Measurements from ENCODE around the gene PGAP3. TPM values are rescaled to one million over a fixed set of nuclear protein-coding genes. Genes with fewer than 3 reads are reported as not detected.

The PGAP3 gene
- total RNA-seq, 1 experiment from 2014 or later, result 20.2 TPM

- Histone ChIP-seq H3K9me3 (ENCODE audit: low read length) (no peaks in the 10 kb centered on the region), H3K79me2 (ENCODE audit: low read length) (no peaks in the 10 kb centered on the region), H4K20me1 (ENCODE audit: insufficient read depth, low read depth, low read length) (no peaks in the 10 kb centered on the region), H3K27ac (ENCODE audit: low read length) (no peak overlapping the region), H3K9me2 (replicated peaks; ENCODE audit: insufficient read depth, low read length) (no peaks in the 10 kb centered on the region), H3K4me2 (ENCODE audit: low read depth, low read length, poor library complexity, severe bottlenecking) (no peak overlapping the region), H3K36me3 (ENCODE audit: insufficient read depth, low read length) (no peaks in the 10 kb centered on the region), H3K4me3 (ENCODE audit: low read length) (no peak overlapping the region), H3K4me1 (ENCODE audit: low read length) (peaks cover 63% of the 10 kb centered on the region), H3K27me3 (ENCODE audit: low read length) (no peaks in the 10 kb centered on the region), H3K9ac (ENCODE audit: low read length) (no peak overlapping the region; the same call in 1 of the 2 replicates), H2AFZ (ENCODE audit: low read length) (no peak overlapping the region)
- DNase-seq, result no peak
Observed at GRCh38 chr17:39678340-39679116, 9.3 kb downstream of the PGAP3 start.

- peak overlapping the region; percentile 37 for H3K9ac ChIP-seq (ENCODE audit: low read length)
- no peak overlapping the region; the same call in 1 of the 2 replicates for H3K27ac ChIP-seq (ENCODE audit: low read length)
- H3K9me3 ChIP-seq (ENCODE audit: low read length), result no peaks in the 10 kb centered on the region
Observed at GRCh38 chr17:39677542-39678339, 10.1 kb downstream of the PGAP3 start.

GRCh38 chr17:39677072-39677471, 10.8 kb downstream of the PGAP3 start:
- no peaks in the 10 kb centered on the region for H3K79me2 ChIP-seq (ENCODE audit: low read length)
- H3K9me3 ChIP-seq (ENCODE audit: low read length), result no peaks in the 10 kb centered on the region
- peak overlapping the region; percentile 50 for H3K4me2 ChIP-seq (ENCODE audit: low read depth, low read length, poor library complexity, severe bottlenecking)
- DNase-seq, result no peak
- H3K36me3 ChIP-seq (ENCODE audit: insufficient read depth, low read length), result no peaks in the 10 kb centered on the region
- no peaks in the 10 kb centered on the region for H3K9me2 ChIP-seq (replicated peaks; ENCODE audit: insufficient read depth, low read length)
- H4K20me1 ChIP-seq (ENCODE audit: insufficient read depth, low read depth, low read length), result no peaks in the 10 kb centered on the region
- H3K27me3 ChIP-seq (ENCODE audit: low read length), result no peaks in the 10 kb centered on the region
- H3K4me1 ChIP-seq (ENCODE audit: low read length), result peaks cover 69% of the 10 kb centered on the region
- H3K27ac ChIP-seq (ENCODE audit: low read length), result no peak overlapping the region; the same call in 1 of the 2 replicates
- peak overlapping the region; percentile 37; the same call in 1 of the 2 replicates for H3K9ac ChIP-seq (ENCODE audit: low read length)
- no peak overlapping the region for H2AFZ ChIP-seq (ENCODE audit: low read length)
- no peak overlapping the region for H3K4me3 ChIP-seq (ENCODE audit: low read length)

More at GRCh38 chr17:39677542-39678339, 10.1 kb downstream of the PGAP3 start:
- Histone ChIP-seq H3K79me2 (ENCODE audit: low read length) (no peaks in the 10 kb centered on the region), H3K4me3 (ENCODE audit: low read length) (no peak overlapping the region), H3K4me2 (ENCODE audit: low read depth, low read length, poor library complexity, severe bottlenecking) (peak overlapping the region; percentile 50), H3K27me3 (ENCODE audit: low read length) (no peaks in the 10 kb centered on the region), H4K20me1 (ENCODE audit: insufficient read depth, low read depth, low read length) (no peaks in the 10 kb centered on the region), H3K36me3 (ENCODE audit: insufficient read depth, low read length) (no peaks in the 10 kb centered on the region), H3K4me1 (ENCODE audit: low read length) (peaks cover 65% of the 10 kb centered on the region), H2AFZ (ENCODE audit: low read length) (no peak overlapping the region), H3K9me2 (replicated peaks; ENCODE audit: insufficient read depth, low read length) (no peaks in the 10 kb centered on the region)
- no peak for DNase-seq

GRCh38 chr17:39676198-39676819, 11.5 kb downstream of the PGAP3 start:
- Histone ChIP-seq H3K9me2 (replicated peaks; ENCODE audit: insufficient read depth, low read length) (no peaks in the 10 kb centered on the region), H4K20me1 (ENCODE audit: insufficient read depth, low read depth, low read length) (no peaks in the 10 kb centered on the region), H3K27ac (ENCODE audit: low read length) (peak overlapping the region; percentile 67), H3K9ac (ENCODE audit: low read length) (peak overlapping the region; percentile 45), H3K4me1 (ENCODE audit: low read length) (peaks cover 73% of the 10 kb centered on the region), H3K79me2 (ENCODE audit: low read length) (no peaks in the 10 kb centered on the region), H3K9me3 (ENCODE audit: low read length) (no peaks in the 10 kb centered on the region), H3K4me3 (ENCODE audit: low read length) (no peak overlapping the region), H3K36me3 (ENCODE audit: insufficient read depth, low read length) (no peaks in the 10 kb centered on the region), H2AFZ (ENCODE audit: low read length) (no peak overlapping the region), H3K4me2 (ENCODE audit: low read depth, low read length, poor library complexity, severe bottlenecking) (no peak overlapping the region), H3K27me3 (ENCODE audit: low read length) (no peaks in the 10 kb centered on the region)
- DNase-seq, result peak; percentile 60

- H3K27me3 ChIP-seq (ENCODE audit: low read length), result no peaks in the 10 kb centered on the region
- DNase-seq, result no peak
- H3K4me1 ChIP-seq (ENCODE audit: low read length), result peaks cover 70% of the 10 kb centered on the region
- no peak overlapping the region for H3K4me3 ChIP-seq (ENCODE audit: low read length)
- H3K27ac ChIP-seq (ENCODE audit: low read length), result peak overlapping the region; percentile 67
- no peaks in the 10 kb centered on the region for H3K9me2 ChIP-seq (replicated peaks; ENCODE audit: insufficient read depth, low read length)
- no peaks in the 10 kb centered on the region for H3K9me3 ChIP-seq (ENCODE audit: low read length)
- H3K4me2 ChIP-seq (ENCODE audit: low read depth, low read length, poor library complexity, severe bottlenecking), result peak overlapping the region; percentile 61
- no peaks in the 10 kb centered on the region for H3K79me2 ChIP-seq (ENCODE audit: low read length)
- H2AFZ ChIP-seq (ENCODE audit: low read length), result no peak overlapping the region
- no peaks in the 10 kb centered on the region for H4K20me1 ChIP-seq (ENCODE audit: insufficient read depth, low read depth, low read length)
- no peaks in the 10 kb centered on the region for H3K36me3 ChIP-seq (ENCODE audit: insufficient read depth, low read length)
- H3K9ac ChIP-seq (ENCODE audit: low read length), result peak overlapping the region; percentile 45
Observed at GRCh38 chr17:39675390-39676082, 12.3 kb downstream of the PGAP3 start.

- H3K9me2 ChIP-seq (replicated peaks; ENCODE audit: insufficient read depth, low read length), result no peaks in the 10 kb centered on the region
Observed at GRCh38 chr17:39674702-39675389, 13.0 kb downstream of the PGAP3 start.

GRCh38 chr17:39674179-39674578, 13.7 kb downstream of the PGAP3 start:
- H3K27ac ChIP-seq (ENCODE audit: low read length), result peak overlapping the region; percentile 67
- H3K9me2 ChIP-seq (replicated peaks; ENCODE audit: insufficient read depth, low read length), result no peaks in the 10 kb centered on the region
- no peaks in the 10 kb centered on the region for H3K36me3 ChIP-seq (ENCODE audit: insufficient read depth, low read length)
- DNase-seq, result no peak
- no peaks in the 10 kb centered on the region for H4K20me1 ChIP-seq (ENCODE audit: insufficient read depth, low read depth, low read length)
- H3K79me2 ChIP-seq (ENCODE audit: low read length), result no peaks in the 10 kb centered on the region
- H3K27me3 ChIP-seq (ENCODE audit: low read length), result no peaks in the 10 kb centered on the region
- H3K4me1 ChIP-seq (ENCODE audit: low read length), result peaks cover 56% of the 10 kb centered on the region
- H3K9ac ChIP-seq (ENCODE audit: low read length), result peak overlapping the region; percentile 44
- H2AFZ ChIP-seq (ENCODE audit: low read length), result no peak overlapping the region
- no peaks in the 10 kb centered on the region for H3K9me3 ChIP-seq (ENCODE audit: low read length)
- peak overlapping the region; percentile 49; the same call in 1 of the 2 replicates for H3K4me3 ChIP-seq (ENCODE audit: low read length)
- peak overlapping the region; percentile 61 for H3K4me2 ChIP-seq (ENCODE audit: low read depth, low read length, poor library complexity, severe bottlenecking)

More at GRCh38 chr17:39674702-39675389, 13.0 kb downstream of the PGAP3 start:
- H3K4me2 ChIP-seq (ENCODE audit: low read depth, low read length, poor library complexity, severe bottlenecking), result peak overlapping the region; percentile 61
- peaks cover 63% of the 10 kb centered on the region for H3K4me1 ChIP-seq (ENCODE audit: low read length)
- H3K36me3 ChIP-seq (ENCODE audit: insufficient read depth, low read length), result no peaks in the 10 kb centered on the region
- no peaks in the 10 kb centered on the region for H3K79me2 ChIP-seq (ENCODE audit: low read length)
- no peaks in the 10 kb centered on the region for H4K20me1 ChIP-seq (ENCODE audit: insufficient read depth, low read depth, low read length)
- peak overlapping the region; percentile 67 for H3K27ac ChIP-seq (ENCODE audit: low read length)
- H3K4me3 ChIP-seq (ENCODE audit: low read length), result peak overlapping the region; percentile 49; the same call in 1 of the 2 replicates
- peak overlapping the region; percentile 44 for H3K9ac ChIP-seq (ENCODE audit: low read length)
- DNase-seq, result peak; percentile 86
- no peaks in the 10 kb centered on the region for H3K27me3 ChIP-seq (ENCODE audit: low read length)
- H3K9me3 ChIP-seq (ENCODE audit: low read length), result no peaks in the 10 kb centered on the region
- no peak overlapping the region for H2AFZ ChIP-seq (ENCODE audit: low read length)
